CD4-positive, alpha-beta T cell (primary cell): ENCODE measurements around the gene PJVK. TPM values are rescaled to one million over a fixed set of nuclear protein-coding genes. Genes with fewer than 3 reads are reported as not detected.

Experiments
- ATAC-seq: fragments of 200-7000 bp; cut with Tn5 transposase; one replicate; pipeline ENCODE4 v1.10.0; 2022; ENCODE audit warnings: mild to moderate bottlenecking; ENCODE audit not compliant: poor library complexity
- CTCF ChIA-PET: fragments of 350-600 bp; sonication (Branson Sonifier 250); formaldehyde crosslinking; loops from one replicate; lab custom pipeline; 2021; ENCODE audit warnings: antibody characterized with exemption, inconsistent platforms; lab: Charles Lee
- POLR2A ChIA-PET: fragments of 350-600 bp; sonication (Branson Sonifier 250); formaldehyde crosslinking; loops from one replicate; lab custom pipeline; 2021; ENCODE audit warnings: antibody characterized with exemption, inconsistent platforms; lab: Charles Lee
- DNase-seq, 14 experiments: peaks; one replicate each; pipeline ENCODE4 v3.0.0-alpha.2; 2013 to 2020; ENCODE audit warnings: mixed read lengths in 2 of 14
- H3K27ac ChIP-seq, 2 donors: one replicate each; pipeline versions ENCODE4 v1.5.1 to v1.7.0; 2013; ENCODE audit warnings: low read length in 2 of 2, low read depth in 1 of 2, mild to moderate bottlenecking in 1 of 2
- H3K27me3 ChIP-seq, 2 experiments: 1 replicate in 1 of 2; 2 replicates in 1 of 2; pipeline versions ENCODE4 v1.6.1 to v1.7.0; 2013; ENCODE audit warnings: low read length in 2 of 2, control low read depth in 1 of 2, mild to moderate bottlenecking in 1 of 2, moderate library complexity in 1 of 2; ENCODE audit not compliant: insufficient read depth in 2 of 2, control insufficient read depth in 1 of 2
- H3K36me3 ChIP-seq: one replicate; pipeline ENCODE4 v1.6.1; 2013; ENCODE audit warnings: low read length, control low read depth; ENCODE audit not compliant: insufficient read depth
- H3K4me1 ChIP-seq: one replicate; pipeline ENCODE4 v1.6.1; 2013; ENCODE audit warnings: low read length, control low read depth; ENCODE audit not compliant: insufficient read depth
- H3K4me3 ChIP-seq: one replicate; pipeline ENCODE4 v1.5.1; 2013; ENCODE audit warnings: mild to moderate bottlenecking, low read length, moderate library complexity
- H3K9me3 ChIP-seq, 2 experiments: 1 replicate in 1 of 2; 2 replicates in 1 of 2; pipeline versions ENCODE4 v1.6.1 to v1.7.0; 2013; ENCODE audit warnings: low read length in 2 of 2, mild to moderate bottlenecking in 2 of 2, control low read depth in 1 of 2, moderate library complexity in 1 of 2; ENCODE audit not compliant: control insufficient read depth in 1 of 2, insufficient read depth in 1 of 2
- H3K27ac Mint-ChIP-seq: one replicate; pipeline ENCODE4 v1.8.0; 2020; ENCODE audit warnings: mixed read lengths
- H3K27me3 Mint-ChIP-seq: one replicate; pipeline ENCODE4 v1.8.0; 2021; ENCODE audit warnings: mixed read lengths
- H3K36me3 Mint-ChIP-seq: one replicate; pipeline ENCODE4 v1.8.0; 2021; ENCODE audit warnings: low read depth, mixed read lengths
- H3K4me1 Mint-ChIP-seq: one replicate; pipeline ENCODE4 v1.8.0; 2021; ENCODE audit warnings: low read depth, mixed read lengths
- H3K4me3 Mint-ChIP-seq: one replicate; pipeline ENCODE4 v1.8.0; 2020; ENCODE audit warnings: mild to moderate bottlenecking, mixed read lengths
- H3K9me3 Mint-ChIP-seq: one replicate; pipeline ENCODE4 v1.8.0; 2020; ENCODE audit warnings: mixed read lengths
- intact Hi-C, 2 experiments: fragments of 100-400 bp; cut with DNase I in 1 of 2; cut with micrococcal nuclease in 1 of 2; formaldehyde crosslinking; loops; one replicate each; pipeline versions ENCODE4 v1.15.1 to v1.9.0; 2023 to 2025; cut with DNase I, micrococcal nuclease
- total RNA-seq, 174 experiments: library from RNA in 2 of 174; stranded (reverse) in 2 of 174; gene quantifications; one replicate each; pipeline ENCODE4 v1.2.3 and lab custom pipeline; 2021 to 2026
- TF ChIP-seq, protein P1 (sequence below): fragments of 200-600 bp; IDR thresholded peaks from one replicate; pipeline ENCODE4 v1.8.0; 2022; ENCODE audit warnings: antibody characterized with exemption, mild to moderate bottlenecking

PJVK gene
- total RNA-seq, 2 experiments from 2014 or later, result 3.8 to 4.2 TPM

DNA sequence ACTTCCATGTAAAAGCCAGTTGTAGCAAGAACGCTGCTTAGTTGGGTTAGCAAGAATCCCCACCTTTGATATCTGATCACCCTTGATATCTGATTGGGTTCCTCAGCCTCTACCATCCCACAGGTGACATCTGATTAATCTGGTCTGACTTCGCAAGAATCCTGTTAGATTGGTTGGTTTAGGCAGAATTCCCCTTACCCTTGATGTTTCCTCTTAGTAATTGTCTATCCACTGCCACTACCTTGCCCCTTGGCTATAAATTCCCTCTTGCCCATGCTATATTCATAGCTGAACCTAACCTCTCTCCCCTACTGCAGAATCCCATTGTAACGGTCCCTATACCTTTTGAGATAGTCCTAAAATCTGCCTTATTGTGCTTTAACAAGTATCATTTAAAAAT is 33.3 kb upstream of the PJVK start:
- POLR2A ChIA-PET, result no interaction called here
- Mint-ChIP-seq H3K9me3 (no peaks in the 10 kb centered on the region), H3K27ac (no peak overlapping the region), H3K4me1 (peaks cover 24% of the 10 kb centered on the region), H3K36me3 (peaks cover 7% of the 10 kb centered on the region), H3K27me3 (no peaks in the 10 kb centered on the region), H3K4me3 (no peak overlapping the region)
- Histone ChIP-seq H3K9me3 (no peaks in the 10 kb centered on the region), H3K4me1 (peaks cover 12% of the 10 kb centered on the region), H3K27me3 (no peaks in the 10 kb centered on the region), H3K27ac (no peak overlapping the region), H3K36me3 (no peaks in the 10 kb centered on the region), H3K4me3 (no peak overlapping the region)
- DNase-seq, result no peak
- intact Hi-C loops, result loop anchor here (2.0 to 5.0 kb wide), 3 partner anchors 21 to 511 kb away; partner anchors contain the start of gene RBM45 (in 1 of the 2)
- TF ChIP-seq, protein P1, sequence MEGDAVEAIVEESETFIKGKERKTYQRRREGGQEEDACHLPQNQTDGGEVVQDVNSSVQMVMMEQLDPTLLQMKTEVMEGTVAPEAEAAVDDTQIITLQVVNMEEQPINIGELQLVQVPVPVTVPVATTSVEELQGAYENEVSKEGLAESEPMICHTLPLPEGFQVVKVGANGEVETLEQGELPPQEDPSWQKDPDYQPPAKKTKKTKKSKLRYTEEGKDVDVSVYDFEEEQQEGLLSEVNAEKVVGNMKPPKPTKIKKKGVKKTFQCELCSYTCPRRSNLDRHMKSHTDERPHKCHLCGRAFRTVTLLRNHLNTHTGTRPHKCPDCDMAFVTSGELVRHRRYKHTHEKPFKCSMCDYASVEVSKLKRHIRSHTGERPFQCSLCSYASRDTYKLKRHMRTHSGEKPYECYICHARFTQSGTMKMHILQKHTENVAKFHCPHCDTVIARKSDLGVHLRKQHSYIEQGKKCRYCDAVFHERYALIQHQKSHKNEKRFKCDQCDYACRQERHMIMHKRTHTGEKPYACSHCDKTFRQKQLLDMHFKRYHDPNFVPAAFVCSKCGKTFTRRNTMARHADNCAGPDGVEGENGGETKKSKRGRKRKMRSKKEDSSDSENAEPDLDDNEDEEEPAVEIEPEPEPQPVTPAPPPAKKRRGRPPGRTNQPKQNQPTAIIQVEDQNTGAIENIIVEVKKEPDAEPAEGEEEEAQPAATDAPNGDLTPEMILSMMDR, result no peak
- no peak for ATAC-seq
- CTCF ChIA-PET, result interaction anchor here (0.6 to 1.9 kb wide), 2 partner anchors 23 to 106 kb away, joined by 4 to 7 read pairs; no protein-coding TSS in a partner anchor

DNA sequence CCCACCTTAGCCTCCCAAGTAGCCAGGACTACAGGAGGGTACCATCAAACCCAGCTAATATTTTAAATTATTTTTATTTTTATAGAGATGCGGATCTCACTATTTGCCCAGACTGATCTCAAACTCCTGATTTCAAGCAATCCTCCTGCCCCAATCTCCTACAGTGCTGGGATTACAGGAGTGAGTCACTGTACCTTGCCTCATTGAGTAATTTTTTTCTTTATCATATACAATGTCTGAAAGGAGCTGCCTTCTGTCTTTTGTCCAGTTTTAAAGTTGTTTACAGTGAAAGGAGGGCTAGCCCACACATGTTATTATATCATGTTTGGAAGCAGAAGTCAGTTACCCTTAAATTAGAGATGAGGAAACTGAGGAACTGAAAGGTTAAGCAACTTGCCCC is 32.8 kb upstream of the PJVK start:
- Histone ChIP-seq H3K36me3 (no peaks in the 10 kb centered on the region), H3K4me1 (peaks cover 7% of the 10 kb centered on the region), H3K9me3 (no peaks in the 10 kb centered on the region), H3K27ac (no peak overlapping the region), H3K27me3 (no peaks in the 10 kb centered on the region), H3K4me3 (no peak overlapping the region)
- Mint-ChIP-seq H3K4me1 (peaks cover 18% of the 10 kb centered on the region), H3K36me3 (peaks cover 9% of the 10 kb centered on the region), H3K27me3 (no peaks in the 10 kb centered on the region), H3K27ac (no peak overlapping the region), H3K9me3 (no peaks in the 10 kb centered on the region), H3K4me3 (no peak overlapping the region)
- DNase-seq (no peak), ATAC-seq (no peak)
- POLR2A ChIA-PET, result interaction anchor here (2.2 kb wide), 1 partner anchor 32 kb away, joined by 11 read pairs; the partner anchor contains the start of genes PJVK and PRKRA
- intact Hi-C loops, result loop anchor here in 1 of 2 experiments (5.0 kb wide), 2 partner anchors 306 to 511 kb away; partner anchors contain the start of gene RBM45
- CTCF ChIA-PET, result interaction anchor here (0.6 to 1.9 kb wide), 2 partner anchors 23 to 106 kb away, joined by 4 to 7 read pairs; no protein-coding TSS in a partner anchor
- TF ChIP-seq, protein P1, result no peak

DNA sequence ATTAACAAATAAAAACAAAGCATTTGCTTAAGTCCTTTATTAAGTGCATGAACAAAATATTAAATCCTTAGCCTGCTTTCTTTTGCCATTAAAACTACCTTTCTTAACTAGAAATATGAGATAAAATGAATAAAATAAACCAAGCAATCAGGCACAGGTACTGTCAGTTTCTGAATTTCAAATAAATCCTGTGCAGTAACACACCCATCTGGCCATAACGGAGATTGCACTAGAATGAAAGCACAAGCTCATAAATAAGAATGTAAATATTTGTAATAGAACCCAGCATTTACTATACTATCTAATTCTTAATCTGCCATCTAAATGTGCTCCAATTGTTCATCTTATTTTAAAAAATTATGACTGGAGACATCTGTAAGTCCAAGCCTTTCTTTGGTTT is 32.1 kb upstream of the PJVK start:
- POLR2A ChIA-PET, result interaction anchor here (2.2 kb wide), 1 partner anchor 31 kb away, joined by 11 read pairs; the partner anchor contains the start of genes PJVK and PRKRA
- no peak overlapping the region for H3K4me3 Mint-ChIP-seq
- no peaks in the 10 kb centered on the region for H3K27me3 Mint-ChIP-seq
- H3K9me3 Mint-ChIP-seq, result no peaks in the 10 kb centered on the region
- ATAC-seq, result peak; percentile 41
- Histone ChIP-seq H3K4me3 (no peak overlapping the region), H3K27me3 (no peaks in the 10 kb centered on the region), H3K36me3 (no peaks in the 10 kb centered on the region), H3K9me3 (no peaks in the 10 kb centered on the region), H3K4me1 (peaks cover 7% of the 10 kb centered on the region), H3K27ac (no peak overlapping the region)
- H3K4me1 Mint-ChIP-seq, result peaks cover 12% of the 10 kb centered on the region
- DNase-seq, result peak in 1 of 14 experiments; percentile 22
- intact Hi-C loops, result loop anchor here in 1 of 2 experiments (1.0 to 5.0 kb wide), 3 partner anchors 22 to 512 kb away; partner anchors contain the start of gene RBM45
- TF ChIP-seq, protein P1, result peak; percentile 66
- H3K36me3 Mint-ChIP-seq, result peaks cover 13% of the 10 kb centered on the region
- no peak overlapping the region for H3K27ac Mint-ChIP-seq
- CTCF ChIA-PET, result interaction anchor here (1.0 to 1.9 kb wide), 3 partner anchors 22 to 25 kb away, joined by 3 to 7 read pairs (median 3); no protein-coding TSS in a partner anchor
